ENCODE measurements around the gene ZNF14. TPM values are rescaled to one million over a fixed set of nuclear protein-coding genes. Genes with fewer than 3 reads are reported as not detected.
"Not testable (repeated sequence)": the region's sequence is repeated elsewhere in the genome, so short reads cannot be mapped to it uniquely, and the experiment has no call there.

The ZNF14 gene
- total RNA-seq: 3.0 TPM

DNA sequence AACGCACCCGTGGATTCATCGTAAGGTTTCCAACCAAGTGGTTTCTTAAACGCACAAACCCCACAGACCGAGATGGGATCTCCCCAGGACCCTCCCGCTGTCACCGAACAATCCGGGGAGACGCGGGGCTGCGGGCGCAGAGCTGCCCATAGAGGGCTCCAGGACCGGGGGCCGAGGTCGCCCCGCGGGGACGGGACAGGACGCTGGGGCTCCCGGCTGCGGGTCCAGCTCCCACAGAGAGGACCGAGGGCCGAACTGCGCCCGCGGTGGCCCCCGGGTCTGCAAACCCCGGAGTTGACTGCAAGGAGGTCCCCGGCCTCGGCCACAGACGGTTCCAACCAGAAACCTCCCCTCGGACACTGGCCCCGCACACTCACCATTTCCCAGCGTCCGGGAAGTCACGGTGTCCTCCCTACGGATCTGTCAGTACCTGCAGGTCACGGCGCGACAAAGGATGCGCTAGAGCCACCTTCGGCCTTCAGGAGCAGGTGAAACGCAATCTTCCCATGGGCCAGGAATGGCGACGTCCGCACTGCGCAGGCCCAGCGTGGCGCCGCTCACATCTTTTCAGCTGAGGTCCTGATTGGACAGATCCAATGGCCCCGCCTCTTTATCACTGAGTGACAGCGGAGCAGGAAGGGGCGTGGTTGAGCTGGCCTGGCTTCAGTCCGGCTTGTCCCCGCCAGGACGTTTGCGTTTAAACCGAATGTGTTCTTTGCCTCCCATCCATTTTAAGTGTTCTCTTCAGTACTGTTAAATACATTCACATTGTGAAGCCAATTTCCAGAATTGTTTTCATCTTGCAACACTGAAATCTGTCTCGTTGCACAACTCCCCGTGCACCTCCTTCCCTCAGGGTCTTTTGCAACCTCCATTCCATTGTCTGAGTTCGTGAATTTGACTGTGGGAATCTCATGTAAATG is at the start of gene ZNF14:
Gene ZNF14 (minus strand): TSS at position 534 of the 923 bp plus-strand sequence. CDS start 154 bp downstream, at position 380.
- peak; percentile 67 to 97 (median 92) for DNase-seq (ENCODE audit: low read depth in 2 of 3, low spot score in 2 of 3)

- DNase-seq (ENCODE audit: low read depth in 2 of 3, low spot score in 2 of 3): not testable (repeated sequence)
Observed at GRCh38 chr19:19781791-19782190, 48.9 kb upstream of the ZNF14 start.

GRCh38 chr19:19778666-19779065 is 45.8 kb upstream of the ZNF14 start:
- DNase-seq (ENCODE audit: low read depth in 2 of 3, low spot score in 2 of 3): no peak

GRCh38 chr19:19777692-19778091 is 44.8 kb upstream of the ZNF14 start:
- no peak for DNase-seq (ENCODE audit: low read depth in 2 of 3, low spot score in 2 of 3)

- peak; percentile 77 to 95 (median 93) for DNase-seq (ENCODE audit: low read depth in 2 of 3, low spot score in 2 of 3)
Observed at GRCh38 chr19:19776206-19777008, 43.5 kb upstream of the ZNF14 start.

- DNase-seq (ENCODE audit: low read depth in 2 of 3, low spot score in 2 of 3): no peak
Observed at GRCh38 chr19:19775891-19776205, 42.9 kb upstream of the ZNF14 start.

GRCh38 chr19:19774354-19775033 is 41.6 kb upstream of the ZNF14 start:
- DNase-seq (ENCODE audit: low read depth in 2 of 3, low spot score in 2 of 3): no peak

DNA sequence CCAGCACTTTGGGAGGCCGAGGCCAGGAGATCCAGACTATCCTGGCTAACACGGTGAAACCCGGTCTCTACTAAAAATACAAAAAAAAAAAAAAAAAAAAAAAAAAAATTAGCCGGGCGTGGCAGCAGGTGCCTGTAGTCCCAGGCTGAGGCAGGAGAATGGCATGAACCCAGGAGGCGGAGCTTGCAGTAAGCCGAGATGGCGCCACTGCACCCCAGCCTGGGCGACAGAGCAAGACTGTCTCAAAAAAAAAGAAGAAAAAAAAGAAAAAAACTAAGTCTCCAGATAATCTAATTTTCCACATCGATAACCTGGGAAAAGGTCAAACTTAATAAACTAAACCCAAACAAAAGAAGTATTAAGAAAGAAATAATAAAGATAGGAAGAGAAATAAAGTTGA is 39.1 kb upstream of the ZNF14 start:
- not testable (repeated sequence) for DNase-seq (ENCODE audit: low read depth in 2 of 3, low spot score in 2 of 3)

DNA sequence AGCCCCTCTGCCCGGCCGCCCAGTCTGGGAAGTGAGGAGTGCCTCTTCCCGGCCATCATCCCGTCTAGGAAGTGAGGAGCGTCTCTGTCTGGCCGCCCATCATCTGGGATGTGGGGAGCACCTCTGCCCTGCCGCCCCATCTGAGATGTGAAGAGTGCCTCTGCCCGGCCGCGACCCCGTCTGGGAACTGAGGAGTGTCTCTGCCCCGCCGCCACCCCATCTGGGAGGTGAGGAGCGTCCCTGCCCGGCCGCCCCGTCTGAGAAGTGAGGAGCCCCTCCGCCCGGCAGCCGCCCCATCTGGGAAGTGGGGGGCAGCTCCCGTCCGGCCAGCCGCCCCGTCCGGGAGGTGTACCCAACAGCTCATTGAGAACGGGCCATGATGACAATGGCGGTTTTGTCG is 37.1 kb upstream of the ZNF14 start:
- DNase-seq (ENCODE audit: low read depth in 2 of 3, low spot score in 2 of 3): not testable (repeated sequence)

DNA sequence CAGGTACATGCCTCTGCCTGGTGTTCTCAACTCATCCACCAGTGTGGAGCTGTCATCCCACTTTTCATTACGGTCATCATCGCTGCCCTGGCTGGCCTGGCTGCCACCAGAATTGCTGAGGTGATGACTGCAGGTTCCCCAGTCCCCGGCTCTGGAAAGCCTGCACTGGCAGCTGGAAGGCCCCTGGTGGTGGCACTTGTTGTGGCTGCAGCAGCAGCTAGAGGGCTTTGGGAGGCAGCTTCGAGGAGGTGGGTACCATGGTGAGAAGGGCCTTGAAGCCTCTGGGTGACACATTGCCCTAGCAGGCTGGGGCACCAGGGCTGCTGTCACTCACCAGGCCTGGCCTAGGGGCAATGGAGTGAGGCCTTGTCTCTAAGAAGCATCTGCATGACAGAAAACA is 25.3 kb upstream of the ZNF14 start:
- DNase-seq (ENCODE audit: low read depth in 2 of 3, low spot score in 2 of 3): no peak

- no peak for DNase-seq (ENCODE audit: low read depth in 2 of 3, low spot score in 2 of 3)
Observed at GRCh38 chr19:19752760-19753403, 20.0 kb upstream of the ZNF14 start.

DNA sequence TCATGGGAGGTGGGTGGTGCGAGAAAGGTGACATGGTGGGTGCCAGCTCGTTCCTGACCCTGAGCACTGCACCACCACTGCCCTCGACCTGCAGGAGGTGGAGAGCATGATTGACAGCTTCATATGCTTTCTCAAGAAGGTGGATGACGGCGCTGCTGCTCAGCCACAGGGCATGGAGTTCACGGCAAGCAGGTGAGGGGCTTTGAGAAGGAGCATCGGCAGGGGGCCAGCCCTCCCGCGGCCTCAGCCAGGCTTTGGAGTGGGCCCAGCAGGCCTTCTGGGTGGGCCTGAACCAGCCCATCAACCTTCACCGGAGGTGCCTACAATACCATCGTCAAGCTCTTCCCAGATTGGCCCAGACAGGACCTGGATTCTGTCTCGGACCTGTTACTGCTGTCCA is 18.9 kb upstream of the ZNF14 start:
- DNase-seq (ENCODE audit: low read depth in 2 of 3, low spot score in 2 of 3): no peak

- DNase-seq (ENCODE audit: low read depth in 2 of 3, low spot score in 2 of 3): no peak
Observed at GRCh38 chr19:19750842-19751790, 18.2 kb upstream of the ZNF14 start.

DNA sequence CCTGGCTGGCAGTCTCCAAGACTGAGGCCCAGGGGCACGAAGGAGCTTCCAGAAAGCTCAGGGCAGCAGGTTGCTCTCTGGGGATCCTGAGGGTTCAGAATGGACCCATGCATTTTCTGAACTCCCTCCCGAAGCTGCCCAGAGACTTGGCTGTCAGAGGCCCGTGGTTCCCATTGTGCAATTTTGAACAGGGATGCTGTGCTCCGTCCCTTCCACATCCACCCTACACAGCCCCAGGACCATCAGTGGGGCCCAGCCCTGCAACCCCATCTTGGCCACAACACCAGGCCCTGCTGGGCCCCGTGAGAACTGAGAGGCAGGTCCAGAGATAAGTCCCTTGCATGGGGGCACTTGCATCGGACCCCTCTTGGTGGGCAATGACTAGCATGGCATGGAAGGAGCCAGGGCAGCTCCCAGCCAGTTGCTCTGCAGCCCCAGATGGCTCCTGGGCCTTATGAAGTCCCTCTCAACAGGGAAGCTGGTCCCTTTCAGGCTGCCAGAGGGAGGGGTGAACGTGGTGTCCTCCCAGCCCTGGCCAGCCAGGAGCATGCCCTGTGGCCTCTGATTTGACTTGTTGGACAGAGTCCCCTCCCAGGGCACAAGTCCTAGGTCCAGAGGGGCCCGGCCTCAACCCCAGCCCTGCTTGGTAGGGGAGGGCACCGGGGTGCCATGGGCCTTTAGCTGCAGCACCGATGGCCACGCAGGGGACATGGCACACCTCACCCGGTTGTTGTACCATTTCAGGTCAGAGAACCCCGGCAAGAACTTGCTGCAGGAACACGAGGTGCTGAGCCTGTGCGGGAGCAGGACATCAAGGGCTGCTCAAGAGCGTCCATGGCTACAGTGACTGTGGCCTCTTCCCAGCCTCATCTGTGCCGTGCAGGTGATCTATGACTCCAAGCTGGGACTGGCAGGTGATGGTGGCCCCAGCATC is 17.3 kb upstream of the ZNF14 start:
- no peak for DNase-seq (ENCODE audit: low read depth in 2 of 3, low spot score in 2 of 3)

- no peak for DNase-seq (ENCODE audit: low read depth in 2 of 3, low spot score in 2 of 3)
Observed at GRCh38 chr19:19749117-19749907, 16.4 kb upstream of the ZNF14 start.

DNA sequence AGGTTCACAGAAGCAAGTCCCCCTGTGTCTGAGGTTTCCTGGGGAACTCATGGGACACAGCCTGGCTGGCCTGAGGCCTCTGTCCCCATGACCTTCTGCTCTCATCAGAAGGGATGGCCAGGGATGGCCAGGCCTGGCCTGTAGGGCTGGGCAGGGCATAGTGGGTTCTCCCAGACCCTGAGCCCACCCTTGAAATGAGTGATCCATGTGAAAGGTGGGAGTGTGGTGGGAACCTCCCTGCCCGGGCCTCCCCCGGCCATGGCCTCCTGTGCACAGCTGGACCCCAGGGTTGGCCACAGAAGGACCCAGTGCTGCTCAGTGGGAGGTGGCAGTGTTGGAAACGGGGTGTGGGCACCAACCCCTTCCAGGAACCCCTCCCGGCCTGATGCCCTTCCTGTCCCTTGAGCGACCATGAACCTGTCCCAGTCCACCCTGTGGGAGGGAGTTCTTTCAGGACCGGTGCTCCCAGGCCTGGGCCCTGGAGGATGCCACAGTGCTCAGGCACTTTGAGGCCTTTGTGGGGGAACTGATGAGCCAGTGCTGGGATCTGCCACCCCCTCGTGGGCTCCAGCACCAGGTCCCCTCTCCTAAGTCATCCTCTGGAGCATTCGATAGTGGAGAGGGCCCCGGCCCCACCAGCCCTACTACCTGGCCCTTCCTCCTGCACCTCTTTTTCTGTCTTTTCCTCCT is 15.5 kb upstream of the ZNF14 start:
- DNase-seq (ENCODE audit: low read depth in 2 of 3, low spot score in 2 of 3): no peak
